HG03354 (cell line): ENCODE data around the gene REPS1.
"Not testable (repeated sequence)": the region's sequence is repeated elsewhere in the genome, so short reads cannot be mapped to it uniquely, and the experiment has no call there.

Source experiments
- ATAC-seq: cut with Tn5 transposase; IDR thresholded peaks from one replicate; pipeline ENCODE4 v1.9.1; 2021; ENCODE audit warnings: mild to moderate bottlenecking; ENCODE audit not compliant: unreplicated experiment, poor library complexity, severe bottlenecking

REPS1 gene, protein sequence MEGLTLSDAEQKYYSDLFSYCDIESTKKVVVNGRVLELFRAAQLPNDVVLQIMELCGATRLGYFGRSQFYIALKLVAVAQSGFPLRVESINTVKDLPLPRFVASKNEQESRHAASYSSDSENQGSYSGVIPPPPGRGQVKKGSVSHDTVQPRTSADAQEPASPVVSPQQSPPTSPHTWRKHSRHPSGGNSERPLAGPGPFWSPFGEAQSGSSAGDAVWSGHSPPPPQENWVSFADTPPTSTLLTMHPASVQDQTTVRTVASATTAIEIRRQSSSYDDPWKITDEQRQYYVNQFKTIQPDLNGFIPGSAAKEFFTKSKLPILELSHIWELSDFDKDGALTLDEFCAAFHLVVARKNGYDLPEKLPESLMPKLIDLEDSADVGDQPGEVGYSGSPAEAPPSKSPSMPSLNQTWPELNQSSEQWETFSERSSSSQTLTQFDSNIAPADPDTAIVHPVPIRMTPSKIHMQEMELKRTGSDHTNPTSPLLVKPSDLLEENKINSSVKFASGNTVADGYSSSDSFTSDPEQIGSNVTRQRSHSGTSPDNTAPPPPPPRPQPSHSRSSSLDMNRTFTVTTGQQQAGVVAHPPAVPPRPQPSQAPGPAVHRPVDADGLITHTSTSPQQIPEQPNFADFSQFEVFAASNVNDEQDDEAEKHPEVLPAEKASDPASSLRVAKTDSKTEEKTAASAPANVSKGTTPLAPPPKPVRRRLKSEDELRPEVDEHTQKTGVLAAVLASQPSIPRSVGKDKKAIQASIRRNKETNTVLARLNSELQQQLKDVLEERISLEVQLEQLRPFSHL

DNA sequence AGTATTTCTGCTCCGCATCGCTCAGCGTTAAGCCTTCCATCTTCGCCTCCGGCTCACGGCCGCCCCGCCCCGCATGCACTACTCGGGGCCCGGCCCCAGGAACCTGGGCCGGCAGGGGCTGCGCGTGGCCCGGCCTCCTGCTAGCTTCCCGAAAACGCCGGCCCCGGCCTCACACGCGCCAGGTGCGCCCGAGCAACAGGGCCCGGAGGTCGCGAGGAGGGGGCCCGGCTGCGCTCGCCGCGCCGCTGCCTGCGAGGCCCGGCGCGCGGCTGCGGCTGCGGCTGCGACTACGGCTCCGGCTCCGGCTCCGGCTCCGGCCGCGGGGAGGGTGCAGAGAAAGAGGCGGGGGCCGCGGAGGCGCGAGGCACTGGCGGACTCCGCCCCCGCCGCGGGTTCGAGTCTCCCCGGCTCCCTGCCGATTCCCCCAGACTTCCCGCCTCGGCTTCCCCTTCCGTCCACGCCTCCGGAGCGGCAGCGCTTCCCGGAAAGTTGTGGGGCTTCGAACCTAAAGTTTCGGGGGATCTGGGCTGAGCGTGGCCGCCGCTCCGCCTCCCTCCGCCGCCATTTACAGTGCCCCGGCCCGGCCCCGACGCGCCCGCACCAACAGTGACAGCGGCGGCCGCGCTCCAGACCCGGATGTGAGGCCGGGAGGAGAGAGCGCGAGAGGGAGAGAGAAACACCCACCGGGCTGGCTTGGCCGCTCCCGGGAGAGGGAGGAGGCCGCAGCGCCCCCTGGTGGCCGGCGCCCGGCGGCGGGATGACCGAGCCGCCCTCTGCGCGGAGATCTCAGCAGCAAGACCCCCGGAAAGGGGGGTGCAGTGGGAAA lies at the start of gene REPS1:
Gene REPS1, minus strand, starts transcription at position 611 of the 826 bp plus-strand sequence. Its CDS starts 571 bp downstream, at position 40.
- peak; percentile 95 for ATAC-seq

DNA sequence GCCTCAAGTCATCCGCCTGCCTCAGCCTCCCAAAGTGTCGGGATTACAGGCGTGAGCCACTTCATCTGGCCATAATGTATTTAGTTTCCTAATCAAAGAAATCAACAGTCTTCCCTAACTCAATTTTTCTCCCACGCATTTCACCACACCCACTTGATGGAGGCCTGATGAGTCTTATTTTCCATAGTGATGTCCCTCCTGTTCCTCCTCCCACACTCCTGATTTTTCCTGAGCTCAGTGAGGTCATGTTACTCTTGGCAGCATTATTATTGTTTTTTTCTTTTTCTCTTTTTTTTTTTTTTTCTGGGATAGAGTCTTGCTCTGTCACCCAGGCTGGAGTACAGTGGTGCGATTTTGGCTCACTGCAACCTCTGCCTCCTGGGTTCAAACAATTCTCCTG lies 49.4 kb upstream of the REPS1 start:
- no peak for ATAC-seq

DNA sequence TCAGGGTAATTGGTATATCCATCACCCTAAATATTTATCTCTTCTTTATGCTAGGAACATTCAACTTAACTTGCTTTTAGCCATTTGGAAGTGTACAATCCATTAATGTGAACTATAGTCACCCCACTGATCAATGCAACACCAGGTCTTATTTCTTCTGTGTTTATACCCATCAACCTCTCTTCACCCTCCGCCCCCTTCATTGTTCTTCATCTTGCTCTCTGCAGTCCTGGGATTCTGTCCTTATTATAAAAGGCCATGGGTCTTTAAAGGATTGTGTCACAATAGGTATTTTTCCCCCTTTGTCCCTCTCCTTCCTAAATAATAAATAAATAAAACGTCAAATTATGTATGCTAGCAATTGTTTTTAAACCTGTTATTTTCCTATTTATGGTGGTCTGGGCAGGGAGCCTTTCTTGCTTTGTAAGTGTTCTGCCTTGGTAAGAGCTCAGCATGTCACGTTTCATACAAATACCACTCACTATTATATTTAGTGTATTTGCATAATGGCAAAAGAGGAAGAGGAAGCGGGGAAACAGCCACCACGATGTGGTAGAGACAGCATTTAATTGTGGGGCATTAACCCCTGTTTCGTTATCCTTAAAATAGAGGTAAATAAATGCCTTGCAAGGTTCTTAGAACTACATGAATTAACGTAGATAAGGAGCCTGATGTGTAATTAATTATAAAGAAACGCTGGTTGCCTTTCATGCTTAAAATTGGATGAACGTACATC lies 42.3 kb upstream of the REPS1 start:
- ATAC-seq = peak; percentile 67

DNA sequence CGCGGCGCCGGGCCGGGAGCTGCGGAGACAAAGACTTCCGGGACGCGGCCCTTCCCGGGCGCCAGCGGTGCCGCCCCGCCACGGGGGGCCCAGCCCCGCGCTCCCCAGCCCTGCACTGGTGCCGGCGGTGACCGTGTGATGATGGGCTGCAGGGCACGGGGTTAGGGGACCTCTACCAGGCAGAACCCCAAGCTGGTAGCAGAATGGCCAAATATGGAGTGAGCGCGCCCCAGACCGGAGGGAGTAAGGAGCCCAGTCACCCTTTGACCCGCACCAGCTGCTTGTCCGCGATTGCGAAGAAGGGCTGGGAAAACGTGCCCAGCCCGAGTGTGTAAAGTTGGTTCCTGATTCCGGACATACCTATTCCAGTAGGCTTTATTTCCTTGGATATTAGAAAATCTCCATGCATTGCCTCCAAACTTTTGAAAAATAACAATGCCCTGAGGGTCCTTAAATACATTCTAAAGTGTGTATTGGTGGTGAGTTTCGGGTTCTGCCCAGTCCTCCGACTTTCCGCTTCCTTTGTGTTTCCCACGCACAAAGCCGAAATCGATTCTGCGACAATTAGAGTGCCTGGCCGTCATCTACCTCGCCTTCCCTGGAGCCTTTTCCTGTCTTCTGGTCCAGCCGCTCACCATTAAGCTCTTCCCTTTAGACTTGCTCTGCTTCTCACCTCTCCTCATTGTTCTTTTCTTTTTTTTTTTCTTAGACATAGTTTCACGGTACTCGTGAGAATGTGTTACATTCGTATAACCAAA lies 41.6 kb upstream of the REPS1 start:
- ATAC-seq = peak; percentile 48

DNA sequence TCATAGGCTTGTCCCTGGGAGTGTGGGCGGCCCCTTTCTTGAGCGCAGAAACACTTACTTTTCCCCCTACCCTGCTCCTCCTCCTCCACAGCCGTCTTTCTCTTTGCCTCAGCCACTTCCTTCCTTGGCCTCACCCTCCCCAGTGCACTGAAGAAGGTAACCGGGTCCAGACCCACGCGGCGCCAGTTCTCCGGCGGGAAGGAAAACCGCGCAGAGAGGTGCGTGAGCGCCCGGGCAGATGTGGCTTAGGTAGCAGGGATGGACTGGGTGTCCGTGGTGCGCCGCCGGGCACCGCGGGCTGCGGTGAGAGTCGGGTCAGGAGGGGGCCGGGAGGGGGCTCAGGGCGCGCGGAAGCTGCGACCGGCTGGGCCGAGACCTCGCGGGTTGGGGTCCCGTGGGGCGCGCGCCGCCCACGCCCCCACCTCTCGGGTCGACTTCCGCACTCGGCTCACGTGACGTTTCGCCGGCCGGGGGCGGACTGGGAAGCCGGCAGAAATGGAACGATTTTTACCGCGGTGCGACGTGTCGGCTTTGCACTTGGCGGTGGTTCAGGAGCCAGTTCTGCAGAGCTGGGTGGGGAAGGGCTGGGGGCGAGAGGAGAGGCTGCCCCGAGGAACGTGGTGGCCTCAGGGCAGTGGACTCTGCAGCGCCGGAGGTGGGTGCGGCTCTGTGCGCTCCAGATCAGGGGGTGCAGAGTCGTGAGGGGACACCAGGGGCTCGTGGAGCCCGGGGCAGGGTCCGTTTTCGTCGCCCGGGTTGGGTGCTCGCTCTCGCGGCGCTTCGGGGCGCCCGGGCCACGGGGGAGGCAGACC lies 40.8 kb upstream of the REPS1 start, which contains the start of gene ABRACL:
Gene ABRACL, plus strand, starts transcription at position 88 of the 812 bp plus-strand sequence. CDS start 5,416 bp downstream, outside the sequence.
- peak; percentile 61 for ATAC-seq

DNA sequence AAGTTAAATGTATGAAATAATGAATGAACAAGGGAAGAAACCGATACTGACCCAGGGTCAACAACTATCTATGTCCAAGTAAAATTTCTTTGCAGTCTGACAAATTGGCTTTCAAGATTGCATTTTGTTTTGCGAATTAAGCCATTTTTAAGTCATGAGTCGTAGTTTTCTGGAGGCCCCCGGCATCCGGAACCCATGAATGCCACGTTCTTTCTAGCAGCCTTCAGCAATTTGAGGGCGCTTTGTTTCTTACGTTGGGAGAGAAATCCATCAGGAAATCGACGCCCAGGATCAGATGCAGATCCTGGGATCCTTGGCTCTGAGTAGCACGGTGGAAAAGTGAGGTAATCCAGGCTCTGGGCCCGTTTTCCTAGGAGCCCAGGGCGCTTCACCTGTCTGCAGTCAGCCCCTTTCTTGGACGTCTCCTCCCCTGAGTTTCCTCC lies 40.2 kb upstream of the REPS1 start:
- ATAC-seq = peak; percentile 1

DNA sequence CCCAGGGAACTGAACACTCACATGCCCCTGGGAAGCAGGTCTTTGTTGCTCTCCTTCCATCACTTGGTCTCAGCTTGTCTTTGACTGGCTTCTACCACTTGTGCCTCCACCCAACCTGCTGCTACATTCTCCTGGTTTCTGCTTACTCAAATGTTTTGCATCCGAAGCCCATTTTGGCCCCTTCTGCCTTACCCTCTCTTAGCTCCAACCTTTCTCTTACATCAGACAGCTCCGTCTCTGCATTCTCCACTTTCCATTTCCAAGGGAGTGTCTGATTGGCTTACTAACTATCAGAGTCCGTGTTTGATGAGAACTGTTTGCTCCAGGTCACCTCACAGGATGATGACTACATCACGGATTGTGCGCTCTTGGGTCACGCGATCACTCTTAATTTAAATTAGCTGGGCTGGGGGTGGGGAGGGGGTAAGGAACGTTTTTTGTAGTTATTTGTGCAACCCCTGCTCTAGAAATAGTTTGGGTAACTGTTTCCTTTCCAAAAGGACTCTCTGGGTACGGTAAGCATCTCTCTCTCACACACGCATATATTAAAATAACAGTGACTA lies 39.6 kb upstream of the REPS1 start:
- no peak for ATAC-seq

DNA sequence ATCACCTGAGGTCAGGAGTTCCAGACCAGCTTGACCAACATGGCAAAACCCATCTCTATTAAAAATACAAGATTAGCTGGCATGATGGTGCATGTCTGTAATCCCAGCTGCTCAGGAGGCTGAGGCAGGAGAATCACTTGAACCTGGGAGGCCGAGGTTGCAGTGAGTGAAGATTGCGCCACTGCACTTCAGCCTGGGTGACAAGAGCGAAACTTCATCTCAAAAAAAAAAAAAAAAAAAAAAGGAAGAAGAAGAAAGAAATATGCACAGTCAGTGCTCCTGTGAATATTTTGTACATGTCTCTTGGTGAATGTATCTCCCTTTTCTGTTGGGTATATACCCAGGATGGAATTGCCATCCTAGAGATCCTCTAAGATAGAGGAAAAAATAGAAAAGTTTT lies 37.4 kb upstream of the REPS1 start:
- not testable (repeated sequence) for ATAC-seq

DNA sequence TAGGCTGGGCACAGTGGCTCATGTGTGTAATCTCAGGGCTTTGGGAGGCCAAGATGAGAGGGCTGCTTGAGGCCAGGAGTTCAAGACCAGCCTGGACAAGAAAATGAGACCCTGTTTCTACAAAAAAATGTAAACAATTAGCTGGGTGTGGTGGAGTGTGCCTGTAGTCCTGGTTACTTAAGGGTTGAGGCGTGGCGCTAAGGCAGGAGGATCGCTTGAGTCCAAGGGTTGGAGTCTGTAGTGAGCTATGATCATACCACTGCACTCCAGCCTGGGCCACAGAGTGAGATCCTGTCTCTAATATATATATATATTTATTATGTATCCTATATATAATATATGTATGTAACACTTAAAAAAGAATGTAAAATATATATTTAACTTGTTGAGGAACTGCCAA lies 32.6 kb upstream of the REPS1 start:
- no peak for ATAC-seq

DNA sequence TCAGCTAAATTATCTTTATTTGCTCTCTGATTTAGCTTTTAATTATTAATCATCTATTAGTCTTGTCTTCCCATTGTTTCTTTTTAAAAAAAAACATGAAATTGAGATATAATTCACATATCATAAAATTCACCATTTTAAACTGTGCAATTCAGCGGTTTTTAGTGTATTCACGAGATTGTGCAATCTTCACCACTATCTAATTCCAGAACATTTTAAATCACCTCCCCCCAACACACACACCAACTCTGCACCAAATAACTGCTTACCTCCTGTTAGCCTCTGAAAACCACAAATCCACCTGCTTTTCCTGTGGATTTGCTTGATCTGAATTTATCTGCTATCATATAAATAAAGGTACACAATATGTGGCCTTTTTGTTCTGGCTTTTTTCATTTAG lies 31.7 kb upstream of the REPS1 start:
- ATAC-seq = no peak

DNA sequence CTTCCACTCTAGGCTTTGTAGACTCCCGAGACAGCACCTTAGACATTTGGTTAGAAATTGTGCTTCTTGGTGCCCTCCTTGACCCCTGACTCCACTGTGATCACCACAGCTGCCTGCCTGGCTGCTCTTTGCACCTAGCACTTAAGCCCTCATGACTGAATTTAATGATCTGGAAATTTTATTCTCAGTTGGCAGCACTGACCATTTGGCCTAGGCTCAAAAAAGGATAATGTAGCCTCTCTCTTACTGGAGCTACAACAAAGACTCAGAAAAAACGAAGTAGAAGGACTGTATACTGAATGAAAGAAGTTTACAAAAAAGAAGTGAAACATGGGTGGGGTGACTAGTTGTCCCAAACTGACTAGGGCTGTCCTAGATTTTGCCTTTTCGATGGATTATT lies 29.2 kb upstream of the REPS1 start:
- ATAC-seq = no peak

DNA sequence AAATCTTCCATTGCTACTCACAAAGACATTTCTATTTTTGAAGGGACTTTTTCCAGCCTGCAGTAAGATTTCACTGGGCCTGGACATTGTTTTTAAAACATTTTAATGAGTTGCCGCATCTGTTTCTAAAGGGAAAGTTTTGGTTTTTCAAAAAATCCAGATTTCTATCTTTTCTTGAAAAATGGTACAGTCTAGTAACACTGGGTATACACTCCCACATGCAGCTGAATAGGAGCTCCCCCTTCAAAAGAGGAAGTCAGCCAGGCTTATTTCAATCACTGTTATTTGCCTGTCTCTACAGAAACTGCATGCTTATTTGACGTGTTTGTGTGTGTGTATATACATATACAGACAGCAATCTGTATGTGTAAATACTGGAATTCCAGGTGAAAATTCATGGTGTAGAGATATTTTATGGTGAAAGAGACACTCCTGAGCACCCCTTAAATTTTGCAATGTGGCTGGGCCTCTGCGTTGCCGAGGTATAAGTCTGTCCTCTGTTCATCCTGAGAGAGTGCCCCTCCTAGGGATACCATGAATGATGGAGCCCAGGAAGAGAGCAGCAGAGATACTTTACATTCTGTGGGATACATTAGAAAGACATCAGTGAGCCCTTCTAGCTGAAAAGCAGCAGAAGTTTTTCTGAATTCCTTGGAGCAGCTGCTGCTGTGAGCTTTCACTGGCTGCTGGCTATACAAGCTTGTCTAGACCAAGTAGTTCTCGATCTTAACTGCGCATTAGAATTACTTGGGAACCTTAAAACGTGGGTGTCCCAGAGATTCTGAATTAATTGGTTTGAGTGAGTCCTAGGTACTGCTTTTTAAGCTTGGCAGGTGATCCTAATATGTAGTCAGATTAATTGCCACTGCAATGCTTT lies 28.5 kb upstream of the REPS1 start:
- peak; percentile 83 for ATAC-seq

DNA sequence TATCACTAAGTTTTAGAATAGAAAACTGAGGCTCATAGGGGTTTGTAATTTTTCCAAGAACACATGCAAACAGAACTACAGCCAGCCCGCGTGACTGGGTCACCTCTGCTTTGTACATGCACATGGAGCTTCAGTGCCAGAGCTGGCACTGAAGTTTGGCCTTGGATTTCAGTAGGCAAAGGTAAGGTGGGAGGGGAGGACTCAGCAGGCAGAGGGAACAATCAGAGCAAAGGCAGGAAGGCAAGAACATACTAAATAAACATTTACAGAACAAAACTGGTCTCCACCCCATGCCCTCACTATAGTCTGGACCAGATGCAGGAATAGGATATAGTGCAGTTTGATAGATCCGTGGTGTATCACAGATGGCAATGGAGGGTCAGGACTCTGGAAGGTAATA lies 26.9 kb upstream of the REPS1 start:
- ATAC-seq = no peak

DNA sequence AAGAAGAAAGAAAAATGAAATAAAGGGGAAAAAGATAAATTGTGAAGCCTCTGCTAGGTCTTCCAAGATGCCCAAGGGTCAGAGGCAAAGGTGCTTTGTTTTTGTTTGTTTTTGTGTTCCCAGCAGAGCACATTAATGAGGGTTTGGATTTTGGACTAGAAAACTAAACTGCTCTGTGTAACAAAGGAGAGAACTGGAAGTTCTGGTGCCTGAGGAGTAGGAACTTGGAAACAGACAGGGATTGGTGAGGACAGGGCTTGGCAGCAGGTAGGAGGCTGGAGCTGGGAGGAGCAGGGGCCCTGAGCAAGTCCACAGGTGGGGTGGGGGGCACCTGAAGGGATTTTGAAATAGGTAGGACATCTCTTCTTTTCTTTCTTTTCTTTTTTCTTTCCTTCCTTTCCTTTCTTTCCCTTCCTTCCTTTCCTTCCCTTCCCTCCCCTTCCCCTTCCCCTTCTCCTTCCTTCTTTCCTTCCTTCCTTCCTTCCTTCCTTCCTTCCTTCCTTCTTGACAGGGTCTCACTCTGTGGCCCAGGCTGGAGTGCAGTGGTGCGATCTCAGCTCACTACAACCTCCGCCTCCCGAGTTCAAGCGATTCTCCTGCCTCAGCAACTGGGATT lies 25.2 kb upstream of the REPS1 start:
- ATAC-seq = no peak

DNA sequence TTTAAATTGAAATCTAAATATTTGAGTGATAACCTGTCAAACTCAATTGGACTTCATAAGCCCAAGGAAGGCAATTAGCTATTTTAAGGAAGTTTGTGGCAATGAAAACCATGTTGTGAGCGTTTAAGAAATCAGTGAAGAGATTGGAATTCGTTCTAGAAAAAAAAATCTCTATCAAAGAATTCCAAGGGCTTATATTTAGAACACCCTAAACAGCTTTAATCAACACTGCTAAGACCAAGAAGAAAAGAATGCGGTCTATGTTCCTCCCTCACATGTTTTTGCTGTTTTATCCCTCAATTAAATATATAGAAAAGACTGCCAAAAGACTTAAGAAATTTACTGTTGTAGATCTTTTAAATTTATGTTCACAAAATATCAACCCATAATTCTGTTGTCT lies 23.9 kb upstream of the REPS1 start:
- no peak for ATAC-seq

DNA sequence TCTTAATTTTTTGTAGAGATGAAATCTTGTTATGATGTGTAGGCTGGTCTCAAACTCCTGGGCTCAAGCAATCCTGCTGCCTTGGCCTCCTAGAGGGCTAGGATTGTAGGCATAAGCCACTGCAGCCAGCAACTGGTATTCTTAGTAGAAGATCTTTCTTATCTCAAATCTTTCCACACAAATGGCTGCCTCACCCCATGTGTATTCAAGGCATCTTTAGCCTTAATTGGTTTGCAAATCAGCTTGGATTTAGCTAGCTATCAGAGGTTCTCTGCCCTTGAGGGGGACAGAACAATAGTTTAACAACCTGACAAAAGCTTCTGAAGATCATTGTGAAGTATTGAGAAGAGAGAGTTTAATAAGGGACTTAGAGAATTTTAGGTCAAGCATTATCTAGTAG lies 22.6 kb upstream of the REPS1 start:
- no peak for ATAC-seq
